ENCODE data around the gene LGALS1.

Gene LGALS1

GRCh38 chr22:37662039-37662438 is 13.4 kb upstream of the LGALS1 start:
- no peak for DNase-seq

- no peak for DNase-seq
Measured at GRCh38 chr22:37663521-37664140, 11.8 kb upstream of the LGALS1 start.

GRCh38 chr22:37664249-37665101 is 11.0 kb upstream of the LGALS1 start:
- DNase-seq: no peak

GRCh38 chr22:37665487-37665886 is 9.9 kb upstream of the LGALS1 start:
- no peak for DNase-seq

GRCh38 chr22:37669586-37669985 is 5.8 kb upstream of the LGALS1 start:
- DNase-seq: no peak

- peak in 2 of 5 experiments; percentile 22 to 37 for DNase-seq
Measured at GRCh38 chr22:37672206-37672919, 3.1 kb upstream of the LGALS1 start.

GRCh38 chr22:37672920-37673455 is 2.4 kb upstream of the LGALS1 start:
- DNase-seq: no peak

- no peak for DNase-seq
Measured at GRCh38 chr22:37674248-37674647, 1.2 kb upstream of the LGALS1 start.

GRCh38 chr22:37675930-37676735 is 697 bp downstream of the LGALS1 start:
- peak in 1 of 5 experiments; percentile 40 for DNase-seq

- peak; percentile 81 to 94 (median 89) for DNase-seq
Measured at GRCh38 chr22:37676736-37677492, 1.5 kb downstream of the LGALS1 start.

- DNase-seq: no peak
Measured at GRCh38 chr22:37677493-37677974, 2.1 kb downstream of the LGALS1 start.

GRCh38 chr22:37678372-37678771 is 2.9 kb downstream of the LGALS1 start:
- DNase-seq: no peak

GRCh38 chr22:37679670-37680069 is 4.2 kb downstream of the LGALS1 start:
- DNase-seq: no peak

GRCh38 chr22:37680191-37680851 is 4.9 kb downstream of the LGALS1 start:
- no peak for DNase-seq

- no peak for DNase-seq
Measured at GRCh38 chr22:37681001-37681424, 5.6 kb downstream of the LGALS1 start.

- DNase-seq: peak; percentile 27 to 76 (median 55)
Measured at GRCh38 chr22:37681556-37682049, 6.2 kb downstream of the LGALS1 start.

GRCh38 chr22:37684803-37685615 is 9.6 kb downstream of the LGALS1 start:
- DNase-seq: no peak

- DNase-seq: peak; percentile 45 to 90 (median 64)
Measured at GRCh38 chr22:37686002-37686982, 10.9 kb downstream of the LGALS1 start, which contains the start of gene NOL12. TSS of gene NOL12 (plus strand) at chr22:37686343. CDS start at chr22:37686393, 50 bp downstream.

Data from T-helper 2 cell (primary cell).